NCI-H146 treated with DMSO at 0.1 percent for 48 hours (cell line): ENCODE results near the gene TMIGD3.

Experiments
- DNase-seq: peaks from one replicate; lab custom pipeline; 2025; ENCODE audit not compliant: unreplicated experiment; lab: John Stamatoyannopoulos, UW

Gene TMIGD3

GRCh38 chr1:111476214-111476613, 27.2 kb downstream of the TMIGD3 start:
- no peak for DNase-seq

DNA sequence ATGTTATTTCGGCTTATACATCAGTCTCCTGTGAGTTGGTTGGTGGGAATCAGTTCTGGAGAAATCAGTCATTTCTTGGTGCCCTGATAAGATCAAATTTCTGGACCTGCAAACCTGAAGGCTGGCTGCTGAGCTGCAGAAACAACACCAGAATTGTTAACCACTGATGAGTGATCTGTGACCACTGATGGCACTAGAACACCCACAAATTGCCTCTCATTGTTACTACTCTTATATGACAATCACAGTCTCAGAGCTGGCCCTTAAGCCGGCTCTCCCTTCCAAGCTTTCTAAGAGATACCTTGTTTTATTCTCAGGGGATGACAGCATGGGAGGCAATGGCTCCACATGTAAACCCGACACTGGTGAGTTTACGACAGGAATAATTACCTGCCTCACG, 27.7 kb downstream of the TMIGD3 start:
- no peak for DNase-seq

DNA sequence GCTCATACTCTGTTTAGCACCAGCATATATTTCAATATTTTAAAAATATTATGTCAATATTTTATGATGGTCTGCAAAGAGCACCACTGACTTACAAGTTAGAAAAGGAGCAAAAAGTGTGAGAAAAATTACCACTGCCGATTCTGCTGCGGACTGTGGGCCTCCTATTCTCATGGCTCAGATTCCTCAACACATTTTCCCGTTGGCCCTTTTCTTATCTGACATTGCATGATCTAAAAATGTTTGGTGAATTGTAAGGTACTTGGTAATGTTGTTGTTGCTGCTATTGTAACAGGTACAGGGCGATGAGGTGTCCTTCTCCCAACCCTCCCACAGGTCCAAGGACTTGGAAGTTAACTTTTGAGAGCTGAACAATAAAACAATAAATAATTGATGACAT, 28.9 kb downstream of the TMIGD3 start:
- DNase-seq = no peak

- no peak for DNase-seq
These were observed 29.3 kb downstream of the TMIGD3 start for GRCh38 chr1:111474106-111474505.

- no peak for DNase-seq
These were observed 31.9 kb downstream of the TMIGD3 start for GRCh38 chr1:111471538-111471937.

DNA sequence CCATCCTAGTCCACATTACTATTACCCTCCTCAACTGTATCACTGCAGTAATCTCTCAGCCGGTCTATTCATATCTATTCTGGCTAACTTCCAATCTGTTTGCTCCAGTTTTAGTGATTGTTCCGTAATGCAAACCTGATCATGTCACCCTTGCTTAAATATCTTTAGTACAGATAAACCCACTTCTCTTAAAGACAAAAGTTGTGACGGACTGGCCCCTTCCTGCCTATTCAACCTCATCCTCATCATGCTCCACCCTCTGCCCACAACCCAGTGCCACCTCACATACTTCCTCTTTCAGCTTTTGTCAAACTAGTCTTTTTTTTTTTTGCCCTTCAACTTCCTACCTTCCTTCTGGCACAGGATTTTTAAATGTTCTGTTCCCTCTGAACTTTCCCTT, 32.4 kb downstream of the TMIGD3 start:
- no peak for DNase-seq

DNA sequence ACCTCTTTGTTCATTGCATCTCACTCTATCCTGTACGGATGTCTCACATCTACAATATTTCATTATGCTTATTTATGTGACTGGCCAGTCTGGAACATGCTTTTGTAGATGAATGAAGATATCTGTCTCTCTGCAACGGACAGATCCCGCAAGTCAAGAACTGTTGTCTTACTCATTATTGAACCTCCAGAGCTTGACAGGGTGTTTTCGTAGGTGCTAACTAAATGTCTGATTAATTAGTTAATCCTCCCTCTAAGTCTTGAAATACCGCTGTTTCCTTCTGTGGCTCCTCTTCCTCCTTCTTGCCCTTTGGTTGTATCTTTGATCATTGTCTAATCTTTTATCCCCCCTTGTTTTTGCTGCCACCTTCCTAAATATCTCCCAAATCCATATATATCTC, 32.8 kb downstream of the TMIGD3 start:
- no peak for DNase-seq

DNA sequence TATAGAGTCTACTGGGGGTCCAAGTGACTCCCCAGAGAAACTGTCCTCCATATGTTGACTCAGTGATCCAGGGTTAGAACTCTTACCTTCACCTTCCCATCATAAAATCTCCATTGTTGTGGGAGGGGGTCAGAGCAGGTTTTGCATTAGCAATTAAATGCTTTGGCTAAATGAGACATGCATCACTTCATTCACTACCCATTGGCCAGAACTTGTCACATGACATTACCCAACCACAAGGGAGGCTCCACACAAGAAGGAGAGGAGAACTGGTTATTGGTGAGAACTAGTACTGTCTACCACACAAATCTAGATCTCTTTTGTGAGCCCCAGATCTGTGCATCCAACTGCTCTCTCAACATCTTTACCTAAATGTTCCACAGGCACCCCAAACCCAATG, 33.9 kb downstream of the TMIGD3 start:
- DNase-seq = no peak

DNA sequence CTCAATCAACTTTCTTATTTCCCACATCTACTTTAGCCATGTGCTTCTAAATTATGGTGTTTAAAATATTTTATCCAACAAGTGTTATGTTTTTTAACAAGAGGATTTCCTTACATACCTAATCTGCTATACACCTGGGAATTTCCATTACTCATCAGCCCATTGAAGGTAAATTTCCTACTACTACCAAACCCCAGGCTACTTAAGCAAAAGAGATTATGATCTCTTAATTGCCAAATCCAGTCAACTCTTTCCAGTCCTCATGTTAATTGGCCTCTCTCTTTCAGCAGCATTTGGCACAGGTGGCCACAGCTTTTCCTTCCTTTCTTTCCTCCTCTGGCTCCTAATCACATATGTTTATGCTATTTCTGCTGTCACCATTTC, 34.7 kb downstream of the TMIGD3 start:
- DNase-seq = no peak

- no peak for DNase-seq
These were observed 35.3 kb downstream of the TMIGD3 start for GRCh38 chr1:111467865-111468716.

DNA sequence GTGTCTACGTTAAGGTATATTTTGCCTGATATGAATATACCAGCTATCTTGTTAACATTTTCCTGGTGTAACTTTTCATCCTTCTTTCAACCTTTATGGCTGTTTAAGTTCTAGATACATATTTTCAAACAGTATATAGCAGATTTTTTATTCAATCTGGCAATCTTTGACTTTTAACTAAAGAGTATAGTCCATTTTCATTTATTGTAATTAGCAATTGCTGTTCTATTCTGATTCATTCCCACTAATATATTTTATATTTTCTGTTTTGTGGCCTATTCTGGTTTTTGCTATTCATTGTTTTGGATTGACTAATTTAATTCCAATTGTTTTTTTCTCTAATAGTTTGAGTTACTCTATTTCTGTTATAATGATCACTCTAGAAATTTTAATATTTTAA, 37.0 kb downstream of the TMIGD3 start:
- no peak for DNase-seq

DNA sequence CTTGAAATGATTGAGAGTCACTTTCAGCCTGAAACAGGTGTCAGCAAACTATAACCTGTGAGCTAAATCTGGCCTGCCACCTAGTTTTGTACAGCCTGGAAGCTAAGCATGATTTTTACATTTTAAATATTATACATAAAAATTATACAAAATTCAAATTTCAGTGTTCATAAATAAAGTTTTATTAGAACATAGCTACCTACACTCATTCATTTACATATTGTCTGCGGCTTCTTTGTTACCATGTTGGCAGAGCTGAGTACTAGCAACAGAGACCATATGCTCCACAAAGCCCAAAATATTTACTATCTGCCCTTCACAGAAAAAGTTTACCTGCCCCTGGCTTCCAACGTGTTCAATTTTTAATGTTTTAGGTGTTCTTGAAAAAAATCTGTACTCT, 37.7 kb downstream of the TMIGD3 start:
- DNase-seq = no peak

DNA sequence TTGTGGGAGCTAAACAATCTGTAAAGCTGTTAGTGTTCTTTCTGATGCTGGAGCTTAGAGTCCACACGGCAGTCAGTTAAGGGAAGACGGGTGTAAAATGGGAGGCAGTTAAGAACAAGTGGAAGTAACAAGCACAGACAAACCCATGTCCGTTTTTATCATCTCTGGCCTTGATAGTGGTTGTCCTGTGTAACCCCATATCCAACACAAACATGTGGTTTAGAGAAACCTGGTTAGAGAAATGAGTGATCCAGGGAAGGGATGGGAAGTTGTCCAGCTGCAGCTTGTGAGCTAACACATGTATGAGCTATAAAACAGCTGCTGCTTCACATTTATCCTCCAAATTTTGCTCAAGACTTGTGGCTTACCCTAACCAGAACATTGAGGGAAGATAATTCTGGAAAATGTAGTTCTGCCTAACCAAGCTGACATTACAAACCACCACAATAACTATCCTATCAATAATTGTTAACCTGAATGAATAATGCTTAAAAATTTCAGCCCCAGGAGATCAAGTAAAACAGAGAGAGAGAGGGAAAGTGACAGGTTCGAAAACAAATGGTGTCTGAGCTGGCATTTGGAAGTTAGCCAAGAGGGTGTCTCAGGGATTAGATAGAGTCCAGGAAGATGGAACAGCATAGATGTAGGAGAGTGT, 40.3 kb downstream of the TMIGD3 start:
- DNase-seq = no peak

GRCh38 chr1:111462370-111463028, 40.9 kb downstream of the TMIGD3 start:
- no peak for DNase-seq

DNA sequence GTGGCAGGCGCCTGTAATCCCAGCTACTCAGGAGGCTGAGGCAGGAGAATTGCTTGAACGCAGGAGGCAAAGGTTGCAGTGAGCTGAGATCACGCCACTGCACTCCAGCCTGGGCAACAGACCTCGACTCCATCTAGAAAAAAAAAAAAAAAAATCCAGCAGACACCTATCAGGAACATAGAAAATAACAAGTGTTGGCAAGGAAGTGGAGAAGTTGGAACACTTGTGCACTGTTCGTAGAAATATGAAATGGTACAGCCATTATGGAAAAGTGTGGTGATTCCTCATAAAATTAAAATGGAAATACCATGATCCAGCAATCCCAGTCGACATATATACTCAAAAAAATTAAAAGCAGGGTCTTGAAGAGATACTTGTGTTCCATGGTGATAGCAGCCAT, 41.7 kb downstream of the TMIGD3 start:
- DNase-seq = no peak

GRCh38 chr1:111455642-111456031, 47.8 kb downstream of the TMIGD3 start:
- no peak for DNase-seq

- DNase-seq = no peak
These were observed 48.4 kb downstream of the TMIGD3 start for GRCh38 chr1:111454859-111455641.

GRCh38 chr1:111453706-111454105, 49.7 kb downstream of the TMIGD3 start:
- no peak for DNase-seq

- DNase-seq = no peak
These were observed 50.9 kb downstream of the TMIGD3 start for GRCh38 chr1:111452581-111452980.

- DNase-seq = no peak
These were observed 53.2 kb downstream of the TMIGD3 start for GRCh38 chr1:111450185-111450584.

DNA sequence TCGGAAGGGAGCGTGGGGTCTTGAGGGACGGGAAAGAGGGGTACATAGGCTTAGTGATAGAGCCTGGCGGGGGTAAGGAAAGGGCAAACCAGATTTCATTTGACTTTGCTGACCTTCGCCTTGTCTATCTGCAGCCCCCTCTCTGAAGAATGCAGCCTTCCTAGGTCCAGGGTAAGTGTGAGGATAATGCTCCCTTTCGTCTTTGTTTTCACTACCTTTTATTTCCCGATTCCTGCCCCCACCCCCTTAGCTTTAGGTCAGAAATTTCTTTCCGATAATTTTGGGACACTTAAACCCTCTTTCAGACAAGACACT, 53.8 kb downstream of the TMIGD3 start:
- DNase-seq = no peak
